Measurements from ENCODE around the gene NFATC2IP.

DNA sequence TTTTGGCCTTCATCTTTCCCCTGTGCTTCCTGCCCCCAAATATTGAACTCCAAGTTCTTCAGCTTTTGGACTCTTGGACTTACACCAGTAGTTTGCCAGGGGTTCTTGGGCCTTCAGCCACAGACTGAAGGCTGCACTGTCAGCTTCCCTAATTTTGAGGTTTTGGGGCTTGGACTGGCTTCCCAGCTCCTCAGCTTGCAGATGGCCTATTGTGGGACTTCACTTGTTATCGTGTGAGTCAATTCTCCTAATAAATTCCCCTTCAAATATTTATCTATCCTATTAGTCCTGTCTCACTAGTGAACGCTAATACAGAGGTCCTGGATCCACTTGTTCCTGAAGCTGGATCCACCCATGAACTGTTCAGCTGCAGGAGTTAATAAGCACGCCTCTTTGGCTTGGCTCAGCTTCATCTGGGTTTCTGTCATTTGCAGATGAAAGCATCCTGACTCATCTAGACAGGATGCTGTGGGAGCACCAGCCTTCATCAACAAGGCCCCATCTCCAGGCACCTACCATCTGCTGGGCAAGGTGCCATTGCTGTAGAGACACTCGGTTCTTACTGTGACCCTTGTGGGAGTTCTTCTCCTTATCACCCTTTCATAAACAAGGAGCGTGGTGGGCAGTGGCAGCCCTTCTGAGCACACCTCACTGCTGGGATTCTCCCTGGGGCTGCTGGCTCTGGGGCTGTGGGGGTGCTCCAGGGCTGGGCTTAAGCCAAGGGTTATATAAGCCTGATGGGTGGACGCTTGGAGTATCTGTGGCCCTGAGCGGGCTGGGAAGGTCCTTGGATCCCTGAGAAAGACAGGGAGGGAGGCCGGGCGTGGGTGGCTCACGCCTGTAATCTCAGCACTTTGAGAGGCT lies 57.2 kb downstream of the NFATC2IP start:
- TF ChIP-seq CREM (IDR thresholded peaks at IDR 0.05; ENCODE audit: low read depth) (peak; percentile 27; the same call in 1 of the 2 replicates), SP1 (CRISPR knock-in tag; IDR thresholded peaks at IDR 0.05) (no peak), FUS (optimal IDR thresholded peaks at IDR 0.05; ENCODE audit: low read depth, low read length) (no peak), USF1 (CRISPR knock-in tag; IDR thresholded peaks at IDR 0.05) (no peak), CBFB (CRISPR knock-in tag; IDR thresholded peaks at IDR 0.05) (no peak), EZH2 (IDR thresholded peaks at IDR 0.05; ENCODE audit: borderline replicate concordance, low read depth, low read length) (no peak)
- TF ChIP-seq, protein P1, sequence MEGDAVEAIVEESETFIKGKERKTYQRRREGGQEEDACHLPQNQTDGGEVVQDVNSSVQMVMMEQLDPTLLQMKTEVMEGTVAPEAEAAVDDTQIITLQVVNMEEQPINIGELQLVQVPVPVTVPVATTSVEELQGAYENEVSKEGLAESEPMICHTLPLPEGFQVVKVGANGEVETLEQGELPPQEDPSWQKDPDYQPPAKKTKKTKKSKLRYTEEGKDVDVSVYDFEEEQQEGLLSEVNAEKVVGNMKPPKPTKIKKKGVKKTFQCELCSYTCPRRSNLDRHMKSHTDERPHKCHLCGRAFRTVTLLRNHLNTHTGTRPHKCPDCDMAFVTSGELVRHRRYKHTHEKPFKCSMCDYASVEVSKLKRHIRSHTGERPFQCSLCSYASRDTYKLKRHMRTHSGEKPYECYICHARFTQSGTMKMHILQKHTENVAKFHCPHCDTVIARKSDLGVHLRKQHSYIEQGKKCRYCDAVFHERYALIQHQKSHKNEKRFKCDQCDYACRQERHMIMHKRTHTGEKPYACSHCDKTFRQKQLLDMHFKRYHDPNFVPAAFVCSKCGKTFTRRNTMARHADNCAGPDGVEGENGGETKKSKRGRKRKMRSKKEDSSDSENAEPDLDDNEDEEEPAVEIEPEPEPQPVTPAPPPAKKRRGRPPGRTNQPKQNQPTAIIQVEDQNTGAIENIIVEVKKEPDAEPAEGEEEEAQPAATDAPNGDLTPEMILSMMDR (IDR thresholded peaks at IDR 0.05 in 2 of 3, conservative IDR thresholded peaks at IDR 0.05 in 1 of 3; ENCODE audit: insufficient read depth in 2 of 3, low read depth in 1 of 3, low read length in 3 of 3): no peak

Measured in K562 (cell line).